HEK293T (cell line): ENCODE measurements around the gene LMX1B.

Experiments used
- FOXA1 ChIP-seq: fragments of 450-650 bp; IDR thresholded peaks from 2 replicates; pipeline ENCODE4 v1.6.1; 2016; ENCODE audit warnings: mild to moderate bottlenecking
- SUZ12 ChIP-seq: fragments of 450-650 bp; IDR thresholded peaks from 2 replicates; pipeline ENCODE4 v1.6.1; 2016; ENCODE audit warnings: mild to moderate bottlenecking
- ZNF384 ChIP-seq: fragments of 450-650 bp; IDR thresholded peaks from 2 replicates; pipeline ENCODE4 v1.6.1; 2016

DNA sequence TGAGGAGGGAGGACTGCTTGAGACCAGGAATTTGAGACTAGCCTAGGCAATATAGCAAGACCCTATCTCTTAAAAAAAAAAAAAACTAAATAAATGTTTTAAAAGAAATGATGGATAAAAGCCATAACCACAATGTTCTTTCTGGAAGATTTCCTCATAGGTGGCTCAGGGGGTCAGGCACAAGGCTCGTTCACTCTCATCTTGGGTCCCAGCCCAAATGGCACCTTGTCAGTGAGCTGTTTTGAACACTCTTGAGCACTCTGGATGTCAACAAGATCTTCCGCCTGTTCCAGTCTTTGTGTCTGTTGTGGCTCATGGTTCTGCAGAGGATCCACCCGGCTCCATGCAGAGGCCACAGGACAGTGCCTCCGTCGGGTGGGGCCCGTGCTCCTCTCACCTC is 35.7 kb upstream of the LMX1B start:
- TF ChIP-seq ZNF384 (no peak), SUZ12 (no peak), FOXA1 (no peak)
